Measurements from ENCODE around the gene RTN4R. TPM values are rescaled to one million over a fixed set of nuclear protein-coding genes. Genes with fewer than 3 reads are reported as not detected.

The RTN4R gene
- total RNA-seq, 1 experiment from 2014 or later = 25.0 TPM

GRCh38 chr22:20227363-20227762, 40.8 kb downstream of the RTN4R start:
- peaks cover 6% of the 10 kb centered on the region; the same call in 1 of the 2 replicates for H3K36me3 Mint-ChIP-seq
- H3K4me3 Mint-ChIP-seq = no peak overlapping the region
- no peaks in the 10 kb centered on the region for H3K4me1 Mint-ChIP-seq
- CTCF ChIA-PET = interaction anchor here (0.8 to 5.6 kb wide), 4 partner anchors 12 to 70 kb away, joined by 3 to 36 read pairs (median 4); no protein-coding TSS in a partner anchor
- H3K9me3 Mint-ChIP-seq = peaks cover 15% of the 10 kb centered on the region
- H3K27me3 Mint-ChIP-seq (ENCODE audit: low read depth) = peaks cover 3% of the 10 kb centered on the region; the same call in 1 of the 2 replicates
- H3K27ac Mint-ChIP-seq = no peak overlapping the region
- POLR2A ChIA-PET = no interaction called here
- DNase-seq (ENCODE audit: low spot score) = no peak
- ATAC-seq = no peak
- TF ChIP-seq FOXP1 (CRISPR knock-in tag; IDR thresholded peaks at IDR 0.05; ENCODE audit: borderline replicate concordance) (no peak), GTF2I (CRISPR knock-in tag; conservative IDR thresholded peaks at IDR 0.05) (no peak), USF2 (CRISPR knock-in tag; IDR thresholded peaks at IDR 0.05) (no peak), RORB (CRISPR knock-in tag; IDR thresholded peaks at IDR 0.05) (no peak), MXD4 (CRISPR knock-in tag; IDR thresholded peaks at IDR 0.05; ENCODE audit: borderline replicate concordance) (no peak), NFATC4 (CRISPR knock-in tag; IDR thresholded peaks at IDR 0.05) (no peak), ZNF396 (CRISPR knock-in tag; IDR thresholded peaks at IDR 0.05; ENCODE audit: borderline replicate concordance) (no peak), STAT6 (CRISPR knock-in tag; conservative IDR thresholded peaks at IDR 0.05; ENCODE audit: low read depth) (no peak)
- TF ChIP-seq, protein P1, sequence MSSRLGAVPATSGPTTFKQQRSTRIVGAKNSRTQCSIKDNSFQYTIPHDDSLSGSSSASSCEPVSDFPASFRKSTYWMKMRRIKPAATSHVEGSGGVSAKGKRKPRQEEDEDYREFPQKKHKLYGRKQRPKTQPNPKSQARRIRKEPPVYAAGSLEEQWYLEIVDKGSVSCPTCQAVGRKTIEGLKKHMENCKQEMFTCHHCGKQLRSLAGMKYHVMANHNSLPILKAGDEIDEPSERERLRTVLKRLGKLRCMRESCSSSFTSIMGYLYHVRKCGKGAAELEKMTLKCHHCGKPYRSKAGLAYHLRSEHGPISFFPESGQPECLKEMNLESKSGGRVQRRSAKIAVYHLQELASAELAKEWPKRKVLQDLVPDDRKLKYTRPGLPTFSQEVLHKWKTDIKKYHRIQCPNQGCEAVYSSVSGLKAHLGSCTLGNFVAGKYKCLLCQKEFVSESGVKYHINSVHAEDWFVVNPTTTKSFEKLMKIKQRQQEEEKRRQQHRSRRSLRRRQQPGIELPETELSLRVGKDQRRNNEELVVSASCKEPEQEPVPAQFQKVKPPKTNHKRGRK (CRISPR knock-in tag; IDR thresholded peaks at IDR 0.05; ENCODE audit: borderline replicate concordance) = no peak

- H3K4me1 Mint-ChIP-seq = no peaks in the 10 kb centered on the region
- H3K27me3 Mint-ChIP-seq (ENCODE audit: low read depth) = peaks cover 3% of the 10 kb centered on the region; the same call in 1 of the 2 replicates
- ATAC-seq = no peak
- ChIA-PET CTCF (interaction anchor here (0.8 to 5.6 kb wide), 3 partner anchors 12 to 70 kb away, joined by 3 to 36 read pairs (median 5); no protein-coding TSS in a partner anchor), POLR2A (no interaction called here)
- no peak overlapping the region for H3K4me3 Mint-ChIP-seq
- peaks cover 15% of the 10 kb centered on the region for H3K9me3 Mint-ChIP-seq
- peaks cover 6% of the 10 kb centered on the region; the same call in 1 of the 2 replicates for H3K36me3 Mint-ChIP-seq
- H3K27ac Mint-ChIP-seq = no peak overlapping the region
- DNase-seq (ENCODE audit: low spot score) = no peak
- TF ChIP-seq, protein P2, sequence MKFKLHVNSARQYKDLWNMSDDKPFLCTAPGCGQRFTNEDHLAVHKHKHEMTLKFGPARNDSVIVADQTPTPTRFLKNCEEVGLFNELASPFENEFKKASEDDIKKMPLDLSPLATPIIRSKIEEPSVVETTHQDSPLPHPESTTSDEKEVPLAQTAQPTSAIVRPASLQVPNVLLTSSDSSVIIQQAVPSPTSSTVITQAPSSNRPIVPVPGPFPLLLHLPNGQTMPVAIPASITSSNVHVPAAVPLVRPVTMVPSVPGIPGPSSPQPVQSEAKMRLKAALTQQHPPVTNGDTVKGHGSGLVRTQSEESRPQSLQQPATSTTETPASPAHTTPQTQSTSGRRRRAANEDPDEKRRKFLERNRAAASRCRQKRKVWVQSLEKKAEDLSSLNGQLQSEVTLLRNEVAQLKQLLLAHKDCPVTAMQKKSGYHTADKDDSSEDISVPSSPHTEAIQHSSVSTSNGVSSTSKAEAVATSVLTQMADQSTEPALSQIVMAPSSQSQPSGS (CRISPR knock-in tag; IDR thresholded peaks at IDR 0.05; ENCODE audit: borderline replicate concordance, low read depth) = no peak
- no peak for TF ChIP-seq NFYB (CRISPR knock-in tag; conservative IDR thresholded peaks at IDR 0.05; ENCODE audit: low read depth)
- TF ChIP-seq CBFB (CRISPR knock-in tag; IDR thresholded peaks at IDR 0.05; ENCODE audit: low read depth) = no peak
- no peak for TF ChIP-seq GTF2I (CRISPR knock-in tag; conservative IDR thresholded peaks at IDR 0.05)
- no peak for TF ChIP-seq NR1H2 (CRISPR knock-in tag; IDR thresholded peaks at IDR 0.05)
- no peak for TF ChIP-seq E2F4 (CRISPR knock-in tag; IDR thresholded peaks at IDR 0.05; ENCODE audit: borderline replicate concordance, low read depth)
- TF ChIP-seq ZBTB21 (CRISPR knock-in tag; IDR thresholded peaks at IDR 0.05; ENCODE audit: borderline replicate concordance) = no peak
- TF ChIP-seq CTCF (IDR thresholded peaks at IDR 0.05) = no peak
- TF ChIP-seq, protein P3, sequence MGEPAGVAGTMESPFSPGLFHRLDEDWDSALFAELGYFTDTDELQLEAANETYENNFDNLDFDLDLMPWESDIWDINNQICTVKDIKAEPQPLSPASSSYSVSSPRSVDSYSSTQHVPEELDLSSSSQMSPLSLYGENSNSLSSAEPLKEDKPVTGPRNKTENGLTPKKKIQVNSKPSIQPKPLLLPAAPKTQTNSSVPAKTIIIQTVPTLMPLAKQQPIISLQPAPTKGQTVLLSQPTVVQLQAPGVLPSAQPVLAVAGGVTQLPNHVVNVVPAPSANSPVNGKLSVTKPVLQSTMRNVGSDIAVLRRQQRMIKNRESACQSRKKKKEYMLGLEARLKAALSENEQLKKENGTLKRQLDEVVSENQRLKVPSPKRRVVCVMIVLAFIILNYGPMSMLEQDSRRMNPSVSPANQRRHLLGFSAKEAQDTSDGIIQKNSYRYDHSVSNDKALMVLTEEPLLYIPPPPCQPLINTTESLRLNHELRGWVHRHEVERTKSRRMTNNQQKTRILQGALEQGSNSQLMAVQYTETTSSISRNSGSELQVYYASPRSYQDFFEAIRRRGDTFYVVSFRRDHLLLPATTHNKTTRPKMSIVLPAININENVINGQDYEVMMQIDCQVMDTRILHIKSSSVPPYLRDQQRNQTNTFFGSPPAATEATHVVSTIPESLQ (CRISPR knock-in tag; IDR thresholded peaks at IDR 0.05) = no peak
- TF ChIP-seq MYBL2 (CRISPR knock-in tag; IDR thresholded peaks at IDR 0.05) = no peak
Observed at GRCh38 chr22:20226760-20227350, 41.3 kb downstream of the RTN4R start.

Data from WTC11 (cell line).